Trophoblast cell (in vitro differentiated cells and primary cell): ENCODE results near the gene PPP1R12B.
"Not testable (repeated sequence)": the region's sequence is repeated elsewhere in the genome, so short reads cannot be mapped to it uniquely, and the experiment has no call there.

Source experiments
- DNase-seq, 2 donors: peaks; one replicate each; pipeline ENCODE4 v3.0.0-alpha.2; 2016
- H2AFZ ChIP-seq: 2 replicates; pipeline ENCODE4 v1.6.1; 2013; ENCODE audit warnings: low read length, moderate library complexity, mild to moderate bottlenecking; ENCODE audit not compliant: insufficient read depth, poor library complexity
- H2AK5ac ChIP-seq: 2 replicates; pipeline ENCODE4 v1.6.1; 2013; ENCODE audit warnings: mild to moderate bottlenecking, low read length
- H2BK120ac ChIP-seq: 2 replicates; pipeline ENCODE4 v1.6.1; 2013; ENCODE audit warnings: low read length, mild to moderate bottlenecking, moderate library complexity; ENCODE audit not compliant: insufficient read depth, poor library complexity
- H2BK12ac ChIP-seq: 2 replicates; pipeline ENCODE4 v1.6.1; 2013; ENCODE audit warnings: mild to moderate bottlenecking, low read length, moderate library complexity
- H2BK5ac ChIP-seq: 2 replicates; pipeline ENCODE4 v1.6.1; 2013; ENCODE audit warnings: low read length, low read depth, moderate library complexity, mild to moderate bottlenecking; ENCODE audit not compliant: poor library complexity
- H3K14ac ChIP-seq: 2 replicates; pipeline ENCODE4 v1.6.1; 2013; ENCODE audit warnings: mild to moderate bottlenecking, low read length
- H3K18ac ChIP-seq: 2 replicates; pipeline ENCODE4 v1.6.1; 2013; ENCODE audit warnings: mild to moderate bottlenecking, low read length
- H3K23ac ChIP-seq: 2 replicates; pipeline ENCODE4 v1.6.1; 2013; ENCODE audit warnings: low read length
- H3K27ac ChIP-seq: 2 replicates; pipeline ENCODE4 v1.5.1; 2013; ENCODE audit warnings: low read depth, mild to moderate bottlenecking, inconsistent platforms, low read length, moderate library complexity
- H3K27me3 ChIP-seq: 2 replicates; pipeline ENCODE4 v1.6.1; 2013; ENCODE audit warnings: inconsistent platforms, mild to moderate bottlenecking, low read length, moderate library complexity; ENCODE audit not compliant: insufficient read depth
- H3K36me3 ChIP-seq, 2 experiments: 1 replicate in 1 of 2; 2 replicates in 1 of 2; pipeline ENCODE4 v1.6.1; 2013; ENCODE audit warnings: low read length in 2 of 2, mild to moderate bottlenecking in 2 of 2, moderate library complexity in 1 of 2; ENCODE audit not compliant: insufficient read depth in 2 of 2, control insufficient read depth in 1 of 2
- H3K4ac ChIP-seq: 2 replicates; pipeline ENCODE4 v1.6.1; 2013; ENCODE audit warnings: low read depth, mild to moderate bottlenecking, low read length, moderate library complexity
- H3K4me1 ChIP-seq, 2 experiments: 1 replicate in 1 of 2; 2 replicates in 1 of 2; pipeline ENCODE4 v1.6.1; 2013; ENCODE audit warnings: low read length in 2 of 2, mild to moderate bottlenecking in 2 of 2, moderate library complexity in 1 of 2; ENCODE audit not compliant: insufficient read depth in 2 of 2, control insufficient read depth in 1 of 2
- H3K4me2 ChIP-seq: 2 replicates; pipeline ENCODE4 v1.6.1; 2013; ENCODE audit warnings: inconsistent platforms, mild to moderate bottlenecking, low read length, moderate library complexity
- H3K4me3 ChIP-seq: 2 replicates; pipeline ENCODE4 v1.5.1; 2013; ENCODE audit warnings: mild to moderate bottlenecking, low read depth, low read length, inconsistent platforms
- H3K79me1 ChIP-seq: one replicate; pipeline ENCODE4 v1.6.1; 2013; ENCODE audit warnings: low read length
- H3K79me2 ChIP-seq: 2 replicates; pipeline ENCODE4 v1.6.1; 2013; ENCODE audit warnings: low read length, mild to moderate bottlenecking; ENCODE audit not compliant: control insufficient read depth, insufficient read depth, poor library complexity
- H3K9ac ChIP-seq: 2 replicates; pipeline ENCODE4 v1.6.1; 2013; ENCODE audit warnings: mild to moderate bottlenecking, low read length
- H3K9me3 ChIP-seq: 2 replicates; pipeline ENCODE4 v1.6.1; 2013; ENCODE audit warnings: low read depth, mild to moderate bottlenecking, control low read depth, inconsistent platforms, low read length; ENCODE audit not compliant: insufficient read depth
- H4K12ac ChIP-seq: 2 replicates; pipeline ENCODE4 v1.6.1; 2013; ENCODE audit warnings: low read depth, mild to moderate bottlenecking, low read length, moderate library complexity
- H4K8ac ChIP-seq: 2 replicates; pipeline ENCODE4 v1.6.1; 2013; ENCODE audit warnings: low read depth, mild to moderate bottlenecking, low read length, moderate library complexity
- H4K91ac ChIP-seq: one replicate; pipeline ENCODE4 v1.6.1; 2013; ENCODE audit warnings: low read depth, mild to moderate bottlenecking, low read length, moderate library complexity
- WGBS: extraction: QIAGEN DNeasy Blood & Tissue Kit; methylation state at CpG from one replicate; pipeline ENCODE4 v1.1.7; 2013; ENCODE audit warnings: missing lambda C conversion rate; ENCODE audit not compliant: insufficient read length, insufficient coverage; ENCODE audit errors: extremely low coverage; 5-methylcytosine and 5-hydroxymethylcytosine counted together

PPP1R12B gene

DNA sequence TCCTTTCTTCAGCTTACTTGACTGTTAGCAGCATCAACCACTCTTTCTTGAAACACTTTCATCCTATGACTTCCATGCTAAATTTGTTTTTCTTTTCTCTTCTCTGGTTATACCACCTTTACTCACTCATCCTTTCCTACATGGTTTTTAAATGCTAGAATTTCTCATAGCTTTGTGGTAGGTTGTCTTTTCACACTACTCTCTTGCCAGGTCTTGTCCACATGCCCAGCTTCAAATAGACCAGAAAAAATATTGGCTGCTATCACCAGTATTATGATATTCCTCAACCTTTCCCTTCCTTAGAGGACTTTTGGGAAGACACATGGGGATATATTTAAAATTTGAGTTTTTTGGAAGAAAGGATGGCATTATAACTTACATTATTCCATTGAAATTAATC is 48.8 kb downstream of the PPP1R12B start:
- H3K4me3 ChIP-seq: no peak overlapping the region
- H3K4me1 ChIP-seq: no peaks in the 10 kb centered on the region
- no peak overlapping the region for H2BK12ac ChIP-seq
- no peak overlapping the region for H3K9ac ChIP-seq
- no peak overlapping the region for H3K27ac ChIP-seq
- H3K79me2 ChIP-seq: no peaks in the 10 kb centered on the region
- no peaks in the 10 kb centered on the region for H3K36me3 ChIP-seq
- H2AFZ ChIP-seq: no peak overlapping the region
- no peak overlapping the region for H3K4ac ChIP-seq
- H3K23ac ChIP-seq: no peak overlapping the region
- H3K4me2 ChIP-seq: no peak overlapping the region
- H2AK5ac ChIP-seq: no peak overlapping the region
- H3K27me3 ChIP-seq: no peaks in the 10 kb centered on the region
- no peak overlapping the region for H4K91ac ChIP-seq
- H3K18ac ChIP-seq: no peak overlapping the region
- no peaks in the 10 kb centered on the region for H3K79me1 ChIP-seq
- no peak overlapping the region for H3K14ac ChIP-seq
- no peak overlapping the region for H4K12ac ChIP-seq
- no peaks in the 10 kb centered on the region for H3K9me3 ChIP-seq
- no peak for DNase-seq
- no peak overlapping the region for H2BK5ac ChIP-seq
- no peak overlapping the region for H4K8ac ChIP-seq
- no peak overlapping the region for H2BK120ac ChIP-seq

DNA sequence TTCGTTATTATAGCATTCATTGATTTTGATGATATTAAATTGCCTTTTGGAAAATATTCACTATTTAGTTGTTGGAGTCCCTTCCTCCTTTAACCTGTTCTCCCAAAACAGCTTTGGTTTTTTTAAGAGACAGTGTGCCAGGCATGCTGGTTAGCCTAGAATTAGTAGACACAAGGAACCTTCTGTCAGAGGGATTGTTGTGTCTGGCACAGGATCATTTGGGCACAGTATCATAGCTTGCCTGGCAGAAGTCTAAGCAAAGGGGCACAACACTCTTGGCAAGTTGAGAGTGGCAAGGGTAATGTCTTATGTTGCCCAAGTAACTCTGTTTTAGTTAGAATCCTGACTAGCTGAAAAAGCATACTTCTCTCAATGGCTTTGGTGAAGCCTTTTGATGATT is 49.9 kb downstream of the PPP1R12B start:
- not testable (repeated sequence) for H2BK120ac ChIP-seq, H3K79me1 ChIP-seq, H3K27me3 ChIP-seq, H3K4me2 ChIP-seq, H3K9me3 ChIP-seq, H2BK5ac ChIP-seq, H2AFZ ChIP-seq, H2BK12ac ChIP-seq, H4K12ac ChIP-seq, H3K27ac ChIP-seq, H3K4me1 ChIP-seq, H3K9ac ChIP-seq, H3K23ac ChIP-seq, H3K36me3 ChIP-seq, H3K4ac ChIP-seq, H4K8ac ChIP-seq, H2AK5ac ChIP-seq, H3K14ac ChIP-seq, H3K79me2 ChIP-seq, DNase-seq, H4K91ac ChIP-seq, H3K4me3 ChIP-seq, H3K18ac ChIP-seq
- WGBS: no CpG with 5 or more reads among the region's 1 CpG

DNA sequence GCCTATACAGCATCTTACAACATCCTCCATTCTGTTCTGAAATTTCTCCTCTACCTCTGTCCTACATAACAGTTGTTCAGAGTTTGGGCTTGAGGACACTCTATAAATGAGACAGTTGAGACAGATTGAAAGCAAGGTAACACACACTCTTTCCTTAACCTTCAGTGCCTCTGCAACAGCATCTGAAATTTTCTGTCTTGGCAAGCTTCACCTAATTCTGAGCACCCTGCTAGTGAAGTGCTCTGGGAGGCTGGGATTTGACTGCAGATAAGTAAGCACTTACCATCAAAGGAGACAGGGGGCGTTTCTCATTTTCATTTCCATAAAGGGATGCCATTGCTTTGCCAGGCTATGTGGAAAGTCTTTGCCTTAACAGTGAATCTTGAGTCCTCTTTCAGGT is 53.3 kb downstream of the PPP1R12B start:
- not testable (repeated sequence) for H3K9me3 ChIP-seq, H3K14ac ChIP-seq, H3K9ac ChIP-seq, H3K36me3 ChIP-seq, H3K4ac ChIP-seq, H3K18ac ChIP-seq, H4K8ac ChIP-seq, H3K79me2 ChIP-seq, H2BK120ac ChIP-seq, H2AK5ac ChIP-seq, H2BK5ac ChIP-seq, H2AFZ ChIP-seq, H3K27ac ChIP-seq, H3K4me2 ChIP-seq, H4K91ac ChIP-seq, H3K4me1 ChIP-seq, H3K79me1 ChIP-seq, H3K27me3 ChIP-seq, H2BK12ac ChIP-seq, H3K4me3 ChIP-seq, DNase-seq, H3K23ac ChIP-seq, H4K12ac ChIP-seq
- WGBS: no CpG with 5 or more reads among the region's 1 CpG

DNA sequence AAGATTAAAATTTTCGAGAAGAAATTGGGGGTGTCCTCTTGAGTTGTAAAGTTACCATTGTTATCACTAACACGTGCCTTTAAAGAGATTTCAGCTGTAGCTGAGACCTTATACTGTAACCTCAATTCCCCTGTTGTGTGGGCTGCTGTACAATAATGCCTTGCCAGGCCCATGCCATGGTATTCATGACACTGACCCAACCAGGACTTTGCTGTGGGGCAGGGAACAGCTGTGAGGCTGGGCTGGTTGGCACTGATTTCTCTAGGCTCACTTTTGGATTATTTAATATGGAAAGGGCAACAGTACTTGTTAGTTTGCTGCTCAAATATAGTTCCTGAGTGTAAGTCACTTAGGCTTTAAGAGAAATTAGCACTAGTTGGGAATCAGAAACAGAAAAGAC is 54.9 kb downstream of the PPP1R12B start:
- H4K91ac ChIP-seq, H2BK12ac ChIP-seq: not testable (repeated sequence)
- WGBS: no CpG with 5 or more reads among the region's 2 CpGs

DNA sequence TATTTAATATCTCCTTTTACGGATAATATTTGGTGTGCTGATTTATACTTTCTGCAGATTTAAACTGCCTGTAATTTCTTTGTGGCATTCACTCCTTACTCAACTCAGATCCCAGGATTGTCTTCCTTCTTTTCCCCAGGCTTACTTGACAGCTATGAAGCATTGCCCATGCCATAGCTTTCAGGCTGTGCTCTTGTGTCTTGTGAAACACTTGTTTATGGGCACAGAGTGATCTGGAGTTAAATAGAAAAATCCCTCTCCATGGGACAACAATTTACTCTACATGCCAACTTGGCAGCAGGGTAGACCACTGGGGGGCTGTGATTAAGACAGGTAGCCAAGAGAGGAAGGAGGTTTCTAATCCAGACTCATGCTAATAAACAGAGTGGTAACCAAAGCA is 57.4 kb downstream of the PPP1R12B start:
- no peak for DNase-seq
- Histone ChIP-seq H4K91ac (no peak overlapping the region), H3K36me3 (no peaks in the 10 kb centered on the region), H3K79me2 (no peaks in the 10 kb centered on the region), H3K9me3 (no peaks in the 10 kb centered on the region), H3K4ac (no peak overlapping the region), H3K23ac (no peak overlapping the region), H3K4me3 (no peak overlapping the region), H2AFZ (no peak overlapping the region), H3K27me3 (no peaks in the 10 kb centered on the region), H3K27ac (no peak overlapping the region), H2BK120ac (no peak overlapping the region), H2BK5ac (no peak overlapping the region), H3K9ac (no peak overlapping the region), H2BK12ac (no peak overlapping the region), H3K4me1 (peaks cover 3 to 8% of the 10 kb centered on the region in 2 experiments), H3K14ac (no peak overlapping the region), H4K8ac (no peak overlapping the region), H2AK5ac (no peak overlapping the region), H3K18ac (no peak overlapping the region), H4K12ac (no peak overlapping the region), H3K4me2 (no peak overlapping the region), H3K79me1 (no peaks in the 10 kb centered on the region)
- WGBS: no CpG with 5 or more reads among the region's 1 CpG

More for the DNA sequence above, 54.9 kb downstream of the PPP1R12B start:
- not testable (repeated sequence) for H3K4me1 ChIP-seq, H2BK120ac ChIP-seq, H2AK5ac ChIP-seq, H3K9ac ChIP-seq, H3K36me3 ChIP-seq, H2BK5ac ChIP-seq, H3K18ac ChIP-seq, H3K4me3 ChIP-seq, H4K8ac ChIP-seq, H3K27ac ChIP-seq, H2AFZ ChIP-seq, H3K4me2 ChIP-seq, DNase-seq, H3K4ac ChIP-seq, H3K27me3 ChIP-seq, H4K12ac ChIP-seq, H3K9me3 ChIP-seq, H3K14ac ChIP-seq, H3K79me2 ChIP-seq, H3K79me1 ChIP-seq, H3K23ac ChIP-seq
